Parathyroid adenoma (tissue), 2 donors: ENCODE results near the gene HPCAL1.

Source experiments
- H2AFZ ChIP-seq: fragments of 300-600 bp; sonication (generic); one replicate; pipeline ENCODE4 v1.7.0; 2017; ENCODE audit warnings: antibody characterized with exemption, mild to moderate bottlenecking
- H3K27ac ChIP-seq: fragments of 300-600 bp; sonication (generic); one replicate; pipeline ENCODE4 v1.7.0; 2017
- H3K27me3 ChIP-seq: fragments of 300-600 bp; sonication (generic); one replicate; pipeline ENCODE4 v1.7.0; 2017; ENCODE audit warnings: low read length; ENCODE audit not compliant: control insufficient read depth, insufficient read depth
- H3K36me3 ChIP-seq: fragments of 300-600 bp; sonication (generic); one replicate; pipeline ENCODE4 v1.7.0; 2017; ENCODE audit warnings: low read length; ENCODE audit not compliant: control insufficient read depth, insufficient read depth
- H3K4me1 ChIP-seq: fragments of 300-600 bp; sonication (generic); one replicate; pipeline ENCODE4 v1.7.0; 2017; ENCODE audit warnings: control low read depth
- H3K4me2 ChIP-seq: fragments of 300-600 bp; sonication (generic); one replicate; pipeline ENCODE4 v1.7.0; 2017; ENCODE audit warnings: low read length
- H3K4me3 ChIP-seq: fragments of 300-600 bp; sonication (generic); one replicate; pipeline ENCODE4 v1.7.0; 2017; ENCODE audit warnings: low read depth, low read length
- H3K79me2 ChIP-seq: fragments of 300-600 bp; sonication (generic); one replicate; pipeline ENCODE4 v1.7.0; 2017; ENCODE audit warnings: control low read depth
- H3K9ac ChIP-seq: fragments of 300-600 bp; sonication (generic); one replicate; pipeline ENCODE4 v1.7.0; 2017; ENCODE audit warnings: mild to moderate bottlenecking
- H3K9me3 ChIP-seq: fragments of 300-600 bp; sonication (generic); one replicate; pipeline ENCODE4 v1.7.0; 2017; ENCODE audit warnings: low read length; ENCODE audit not compliant: control insufficient read depth
- CTCF ChIP-seq: fragments of 300-600 bp; sonication (generic); IDR thresholded peaks from one replicate; pipeline ENCODE4 v1.7.0; 2017; ENCODE audit warnings: antibody characterized with exemption, mild to moderate bottlenecking
- donor health status: primary hyperparathyroidism.

Gene HPCAL1

GRCh38 chr2:10323535-10323934, 20.8 kb downstream of the HPCAL1 start:
- Histone ChIP-seq H3K79me2 (peaks cover 17% of the 10 kb centered on the region), H3K36me3 (no peaks in the 10 kb centered on the region), H3K4me2 (no peak overlapping the region), H3K9me3 (no peaks in the 10 kb centered on the region), H3K4me1 (no peaks in the 10 kb centered on the region), H3K27me3 (no peaks in the 10 kb centered on the region), H2AFZ (no peak overlapping the region), H3K27ac (no peak overlapping the region), H3K9ac (no peak overlapping the region), H3K4me3 (no peak overlapping the region)
- no peak for TF ChIP-seq CTCF

- Histone ChIP-seq H3K4me2 (no peak overlapping the region), H3K4me3 (no peak overlapping the region), H3K36me3 (no peaks in the 10 kb centered on the region), H3K27me3 (no peaks in the 10 kb centered on the region), H2AFZ (no peak overlapping the region), H3K9me3 (no peaks in the 10 kb centered on the region), H3K9ac (no peak overlapping the region), H3K4me1 (no peaks in the 10 kb centered on the region), H3K27ac (no peak overlapping the region), H3K79me2 (peaks cover 12% of the 10 kb centered on the region)
- no peak for TF ChIP-seq CTCF
These were observed 21.6 kb downstream of the HPCAL1 start for GRCh38 chr2:10324095-10324832.

GRCh38 chr2:10325278-10326145, 22.8 kb downstream of the HPCAL1 start:
- Histone ChIP-seq H2AFZ (no peak overlapping the region), H3K4me1 (no peaks in the 10 kb centered on the region), H3K27ac (no peak overlapping the region), H3K79me2 (peaks cover 10% of the 10 kb centered on the region), H3K9ac (no peak overlapping the region), H3K4me3 (no peak overlapping the region), H3K27me3 (no peaks in the 10 kb centered on the region), H3K9me3 (no peaks in the 10 kb centered on the region), H3K36me3 (no peaks in the 10 kb centered on the region), H3K4me2 (no peak overlapping the region)
- TF ChIP-seq CTCF, result no peak

GRCh38 chr2:10326151-10326616, 23.5 kb downstream of the HPCAL1 start:
- H3K79me2 ChIP-seq, result peaks cover 10% of the 10 kb centered on the region
- H3K9ac ChIP-seq, result no peak overlapping the region
- no peak overlapping the region for H3K27ac ChIP-seq
- H3K27me3 ChIP-seq, result no peaks in the 10 kb centered on the region
- no peaks in the 10 kb centered on the region for H3K9me3 ChIP-seq
- H3K36me3 ChIP-seq, result no peaks in the 10 kb centered on the region
- no peak overlapping the region for H2AFZ ChIP-seq
- H3K4me3 ChIP-seq, result no peak overlapping the region
- TF ChIP-seq CTCF, result no peak
- no peak overlapping the region for H3K4me2 ChIP-seq
- H3K4me1 ChIP-seq, result no peaks in the 10 kb centered on the region
